GM12864 (cell line): Measurements from ENCODE around the gene RYR2.

ENCODE experiments used
- DNase-seq: peaks from one replicate; pipeline ENCODE4 v3.0.0-alpha.2; 2011; ENCODE audit warnings: low read depth
- H3K4me3 ChIP-seq: 2 replicates; pipeline ENCODE4 v1.5.1; 2011; ENCODE audit warnings: mild to moderate bottlenecking, low read depth, low read length, control low read depth
- TF ChIP-seq, protein P1 (sequence below): IDR thresholded peaks from 2 replicates; pipeline ENCODE4 v1.5.1; 2011; ENCODE audit warnings: low read depth, mild to moderate bottlenecking, moderate library complexity, low read length, control low read depth, inconsistent platforms; ENCODE audit errors: missing control alignments

The RYR2 gene

DNA sequence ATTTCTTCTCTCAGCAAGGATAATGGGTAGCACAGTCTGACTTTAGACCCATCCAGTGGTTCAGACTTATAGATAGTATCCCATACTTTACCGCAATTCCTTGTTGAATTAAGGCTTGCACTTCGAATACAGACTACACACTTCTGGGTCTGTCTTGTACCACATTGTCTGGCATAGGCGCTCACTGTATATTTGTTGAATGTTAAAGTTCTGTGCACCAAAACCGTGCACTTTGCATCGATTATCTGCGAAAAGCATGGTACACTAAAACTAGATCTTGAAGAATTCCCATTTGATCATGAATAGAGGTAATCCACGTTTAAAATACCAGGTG is 556 bp upstream of the RYR2 start:
- DNase-seq = no peak
- H3K4me3 ChIP-seq = no peak overlapping the region
- TF ChIP-seq, protein P1, sequence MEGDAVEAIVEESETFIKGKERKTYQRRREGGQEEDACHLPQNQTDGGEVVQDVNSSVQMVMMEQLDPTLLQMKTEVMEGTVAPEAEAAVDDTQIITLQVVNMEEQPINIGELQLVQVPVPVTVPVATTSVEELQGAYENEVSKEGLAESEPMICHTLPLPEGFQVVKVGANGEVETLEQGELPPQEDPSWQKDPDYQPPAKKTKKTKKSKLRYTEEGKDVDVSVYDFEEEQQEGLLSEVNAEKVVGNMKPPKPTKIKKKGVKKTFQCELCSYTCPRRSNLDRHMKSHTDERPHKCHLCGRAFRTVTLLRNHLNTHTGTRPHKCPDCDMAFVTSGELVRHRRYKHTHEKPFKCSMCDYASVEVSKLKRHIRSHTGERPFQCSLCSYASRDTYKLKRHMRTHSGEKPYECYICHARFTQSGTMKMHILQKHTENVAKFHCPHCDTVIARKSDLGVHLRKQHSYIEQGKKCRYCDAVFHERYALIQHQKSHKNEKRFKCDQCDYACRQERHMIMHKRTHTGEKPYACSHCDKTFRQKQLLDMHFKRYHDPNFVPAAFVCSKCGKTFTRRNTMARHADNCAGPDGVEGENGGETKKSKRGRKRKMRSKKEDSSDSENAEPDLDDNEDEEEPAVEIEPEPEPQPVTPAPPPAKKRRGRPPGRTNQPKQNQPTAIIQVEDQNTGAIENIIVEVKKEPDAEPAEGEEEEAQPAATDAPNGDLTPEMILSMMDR = no peak

DNA sequence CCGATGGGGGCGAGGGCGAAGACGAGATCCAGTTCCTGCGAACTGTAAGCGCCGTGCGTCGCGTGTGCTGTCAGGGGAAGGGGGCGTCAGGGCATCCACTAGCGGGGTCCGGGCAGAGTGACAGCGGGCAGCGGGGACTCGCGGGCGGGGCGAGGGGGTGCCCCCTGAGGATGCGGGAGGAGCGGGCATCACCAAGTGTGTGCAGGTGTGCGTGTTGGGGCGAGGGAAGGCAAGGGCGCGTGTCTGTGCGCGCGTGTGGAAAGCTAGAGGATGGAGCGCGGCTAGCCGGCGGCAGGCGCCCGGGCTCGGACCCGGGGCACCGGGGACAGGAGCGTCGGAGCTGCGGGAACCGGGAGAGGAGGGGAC is 525 bp downstream of the RYR2 start:
- no peak for DNase-seq
- TF ChIP-seq, protein P1 = no peak
- no peak overlapping the region for H3K4me3 ChIP-seq

DNA sequence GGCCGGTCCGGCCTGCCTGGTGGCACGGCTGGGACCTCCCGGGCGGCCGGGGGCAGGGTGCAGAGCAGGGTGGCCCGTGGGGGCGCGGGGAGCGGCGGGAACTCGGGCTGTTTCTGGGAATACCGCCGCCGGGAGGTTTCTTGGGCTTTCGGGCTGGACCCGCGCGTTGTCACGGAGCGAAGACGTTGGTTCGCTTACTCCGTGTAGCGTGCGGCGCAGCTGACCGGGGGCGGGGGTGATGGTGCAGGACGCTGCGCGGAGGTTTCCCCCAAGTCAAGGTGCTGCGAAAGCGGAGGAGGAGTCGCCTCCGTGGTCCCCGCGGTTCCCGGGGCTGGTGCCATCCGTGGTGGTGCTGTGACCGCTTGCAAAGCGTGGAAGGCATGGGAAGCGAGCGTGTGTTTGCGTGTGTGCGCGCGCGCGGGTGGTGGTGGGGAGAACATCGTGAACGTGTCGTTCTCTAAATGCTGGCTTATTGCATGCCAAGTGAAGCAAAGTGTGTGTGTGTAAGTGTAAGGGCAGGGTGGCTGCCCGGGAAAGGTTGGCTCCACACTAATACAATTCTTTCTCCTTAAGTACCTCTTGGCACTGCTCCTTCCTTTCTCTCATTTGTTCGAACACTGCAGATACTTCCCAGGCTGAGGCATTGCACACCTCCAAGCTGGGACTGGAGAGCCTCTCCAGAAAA is 1.1 kb downstream of the RYR2 start:
- DNase-seq = no peak
- TF ChIP-seq, protein P1 = no peak
- no peak overlapping the region for H3K4me3 ChIP-seq

DNA sequence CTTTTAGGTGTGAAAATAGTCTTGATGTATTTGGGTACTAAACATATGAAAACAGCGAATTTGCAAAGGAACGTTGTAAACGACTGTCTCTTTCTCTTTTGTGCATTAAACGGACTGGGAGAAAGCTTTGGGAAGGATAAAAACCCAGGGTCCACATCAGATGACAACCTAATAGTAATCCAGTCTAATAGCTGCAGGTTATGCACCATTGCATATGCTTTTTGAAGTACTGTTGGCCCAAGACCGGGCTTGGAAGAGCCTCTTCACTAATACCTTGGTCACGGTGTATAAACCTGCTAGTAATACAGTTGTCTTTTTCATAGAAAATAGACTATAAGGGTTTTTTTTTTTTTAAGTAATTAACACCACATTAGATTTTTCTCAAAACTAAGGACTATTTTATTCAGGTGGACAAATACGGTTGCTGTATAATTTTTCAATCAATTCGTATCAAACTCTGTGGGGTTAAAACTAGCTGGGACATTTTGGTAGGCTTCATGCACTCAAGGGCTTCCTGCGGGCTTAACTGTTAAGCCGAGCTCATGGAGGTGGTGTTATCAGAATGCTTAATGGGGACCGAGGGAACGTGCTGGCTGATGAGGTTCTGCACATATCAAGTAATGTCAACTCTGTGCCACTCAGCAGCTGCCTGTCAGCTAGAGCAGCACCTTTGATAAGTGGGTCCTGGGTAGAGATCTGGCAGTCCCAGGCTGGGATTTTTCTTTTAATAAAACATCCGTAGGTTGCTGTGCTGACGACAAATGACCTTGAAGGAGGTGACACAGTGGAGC is 2.1 kb downstream of the RYR2 start:
- TF ChIP-seq, protein P1 = no peak
- DNase-seq = no peak
- no peak overlapping the region for H3K4me3 ChIP-seq

DNA sequence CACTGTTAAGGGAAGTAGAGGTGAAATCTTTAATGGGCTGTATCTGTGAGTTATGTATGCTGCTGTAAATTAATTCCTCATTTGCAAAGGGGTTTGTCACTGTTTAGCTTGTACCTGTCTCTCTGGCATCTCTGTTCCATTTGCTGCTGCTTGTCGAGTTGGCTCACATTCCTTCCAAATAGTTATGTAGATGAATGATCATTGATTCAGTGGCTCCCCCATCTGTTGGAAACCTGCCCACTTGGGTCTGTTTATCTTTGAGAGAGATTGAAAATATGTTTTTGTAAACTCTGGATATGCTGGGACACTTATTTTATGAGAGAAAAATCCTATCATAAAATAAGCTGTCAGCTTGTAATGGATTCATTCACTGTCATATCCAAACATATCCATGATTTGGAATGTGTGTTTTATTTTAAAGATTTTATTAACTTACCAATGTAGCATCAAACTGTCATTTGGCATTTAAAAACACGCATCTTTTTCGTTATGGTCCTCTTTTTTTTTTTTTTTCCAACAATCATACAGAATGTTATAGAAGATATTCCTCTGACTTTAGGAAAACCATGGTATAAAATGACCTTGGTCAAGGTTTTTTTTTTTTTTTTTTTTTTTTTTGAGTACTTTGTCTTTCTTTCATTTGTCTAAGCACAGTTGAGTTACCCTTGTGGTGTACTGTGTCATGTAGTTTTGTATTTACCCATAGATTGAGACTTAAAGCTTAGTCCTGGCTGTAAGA is 3.5 kb downstream of the RYR2 start:
- TF ChIP-seq, protein P1 = no peak
- no peak overlapping the region for H3K4me3 ChIP-seq

DNA sequence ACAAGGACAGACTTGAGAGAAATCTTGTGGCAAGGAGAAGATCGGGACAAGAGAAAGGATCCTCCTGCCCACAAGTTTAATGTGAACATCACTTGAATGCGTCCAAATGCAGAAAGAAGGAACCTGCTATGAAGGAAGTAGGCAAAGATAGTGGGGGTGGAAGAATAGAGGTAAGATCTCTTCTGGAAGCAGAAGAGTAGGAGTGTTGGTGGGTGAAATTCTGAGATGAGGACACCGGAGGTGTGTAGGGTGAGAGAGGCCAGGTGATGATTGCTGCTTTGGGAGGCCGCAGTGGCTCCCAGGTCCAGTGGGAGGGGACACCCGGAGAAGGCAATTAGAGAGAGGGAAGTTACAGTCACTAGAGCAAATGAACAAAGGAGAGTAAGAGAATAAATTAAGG is 6.8 kb downstream of the RYR2 start:
- DNase-seq = no peak
- TF ChIP-seq, protein P1 = no peak
- H3K4me3 ChIP-seq = no peak overlapping the region

More for the DNA sequence above, 3.5 kb downstream of the RYR2 start:
- no peak for DNase-seq

DNA sequence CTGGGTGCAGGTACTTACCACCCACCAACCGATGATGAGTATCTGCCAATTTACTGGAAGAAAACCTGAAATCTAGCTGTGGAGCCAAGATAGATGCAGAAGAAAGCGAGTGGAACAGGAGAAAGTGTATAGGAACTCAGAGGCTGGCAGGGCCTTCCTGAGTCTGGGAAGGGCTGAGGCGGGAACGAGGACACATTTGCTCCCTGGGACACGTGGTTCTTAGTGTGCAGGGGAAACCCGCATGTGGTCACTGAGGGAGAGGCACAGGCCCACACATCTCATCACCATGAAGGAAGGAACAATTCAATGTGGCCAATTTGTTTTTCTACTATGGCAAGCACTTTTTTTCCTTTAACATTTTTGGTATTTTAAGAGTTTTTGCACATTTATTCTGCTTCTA is 8.2 kb downstream of the RYR2 start:
- H3K4me3 ChIP-seq = no peak overlapping the region
- no peak for DNase-seq
- TF ChIP-seq, protein P1 = no peak
